ENCODE measurements around the gene RALGPS1.

The RALGPS1 gene

DNA sequence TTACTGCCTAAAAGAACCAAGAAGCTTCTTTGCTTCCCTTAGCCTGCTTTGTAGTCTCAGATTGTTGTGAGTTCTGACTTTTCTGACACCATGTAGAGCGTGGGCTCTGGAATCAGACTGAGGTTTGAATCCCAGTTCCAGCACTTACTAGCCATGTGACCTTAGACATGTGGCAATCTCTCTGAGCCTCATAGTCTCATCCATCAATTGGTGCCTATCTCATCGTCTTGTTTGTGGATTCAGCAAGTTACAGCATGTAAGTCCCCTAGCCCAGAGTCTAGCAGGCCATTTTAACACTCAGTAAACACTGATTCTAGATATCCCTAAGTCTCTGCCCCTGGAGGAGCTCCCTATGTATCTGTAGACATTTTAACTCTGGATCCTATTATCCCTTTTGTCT is 113.1 kb downstream of the RALGPS1 start:
- DNase-seq: no peak

DNA sequence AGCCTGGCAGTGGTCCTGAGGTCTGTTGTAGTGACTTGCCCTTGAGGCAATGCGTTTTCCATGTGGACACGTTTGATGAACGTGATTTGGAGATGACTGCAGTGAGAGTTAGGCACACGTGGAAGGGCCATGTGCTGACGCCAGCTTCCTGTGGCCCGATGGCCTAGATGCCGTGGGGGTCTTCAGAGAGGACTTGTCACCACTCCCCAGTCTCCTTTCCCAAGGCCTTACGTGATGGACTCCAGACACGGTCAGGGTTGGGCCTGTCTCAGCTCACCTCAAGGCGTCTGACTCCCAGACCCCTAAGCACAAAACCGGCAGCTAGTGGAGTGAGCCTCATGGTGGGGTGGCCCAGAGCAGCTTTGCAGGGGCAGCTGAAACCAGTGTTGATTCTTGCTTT is 115.0 kb downstream of the RALGPS1 start:
- DNase-seq: no peak

DNA sequence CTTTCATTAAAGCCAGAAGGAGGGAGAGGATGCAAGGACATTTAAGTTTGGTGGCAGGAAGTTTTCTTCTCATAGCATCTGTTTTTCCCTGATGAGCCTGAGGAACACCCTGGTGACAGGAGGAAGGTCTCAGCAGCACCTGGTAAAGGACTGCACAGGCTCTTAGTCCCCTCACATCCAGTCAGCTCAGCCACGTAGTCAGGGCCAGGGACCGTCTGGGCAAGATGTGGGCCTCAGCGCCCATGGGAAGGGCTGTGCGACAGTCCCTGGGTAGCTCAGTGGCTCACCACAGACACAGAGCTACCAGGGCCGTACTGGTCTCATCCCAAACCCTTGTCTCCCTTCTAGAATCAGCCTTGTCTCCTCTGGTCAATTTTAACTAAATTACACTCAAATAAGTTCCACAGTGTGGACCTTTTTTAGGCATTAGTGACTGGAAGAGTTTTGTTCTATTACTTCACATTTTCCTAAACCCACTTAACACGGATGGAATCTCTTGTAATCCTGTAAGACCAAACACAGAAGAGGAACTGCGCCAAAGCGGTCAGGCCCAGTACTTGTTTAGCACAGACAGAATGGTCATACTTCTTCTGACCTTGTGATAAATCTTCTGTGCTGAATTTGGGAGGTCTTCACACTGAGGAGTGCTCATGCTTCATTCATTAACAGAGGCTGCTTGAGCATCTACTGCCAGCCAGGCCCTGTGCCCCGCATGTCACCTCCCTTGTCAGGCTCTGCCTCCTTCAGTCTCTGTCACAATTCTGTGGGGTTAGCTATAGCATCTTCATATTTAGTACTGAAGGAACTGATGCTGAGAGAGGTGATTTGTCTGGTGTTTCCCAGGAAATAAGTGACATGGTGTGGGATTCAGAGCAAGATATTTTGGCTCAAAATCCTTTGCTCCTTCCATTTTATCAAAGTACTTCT is 116.5 kb downstream of the RALGPS1 start:
- DNase-seq: no peak

DNA sequence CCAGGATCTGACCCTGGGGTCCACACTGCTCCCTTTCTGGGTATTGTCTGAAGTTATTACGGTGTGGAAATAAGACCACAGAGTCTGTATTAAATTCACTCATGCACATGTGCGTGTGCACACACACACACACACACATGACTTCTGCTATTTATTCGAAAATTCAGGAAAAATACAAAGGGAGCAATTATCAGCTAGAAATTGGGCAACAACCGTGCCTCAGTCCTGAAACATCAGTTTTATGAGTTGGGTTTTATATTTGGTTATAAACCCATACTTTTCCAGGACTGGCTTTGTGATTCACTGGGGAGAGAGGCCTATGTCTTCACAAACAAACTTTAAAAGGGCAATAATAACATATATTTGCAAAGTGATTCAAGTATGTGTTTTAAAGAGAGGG is 117.7 kb downstream of the RALGPS1 start:
- no peak for DNase-seq

DNA sequence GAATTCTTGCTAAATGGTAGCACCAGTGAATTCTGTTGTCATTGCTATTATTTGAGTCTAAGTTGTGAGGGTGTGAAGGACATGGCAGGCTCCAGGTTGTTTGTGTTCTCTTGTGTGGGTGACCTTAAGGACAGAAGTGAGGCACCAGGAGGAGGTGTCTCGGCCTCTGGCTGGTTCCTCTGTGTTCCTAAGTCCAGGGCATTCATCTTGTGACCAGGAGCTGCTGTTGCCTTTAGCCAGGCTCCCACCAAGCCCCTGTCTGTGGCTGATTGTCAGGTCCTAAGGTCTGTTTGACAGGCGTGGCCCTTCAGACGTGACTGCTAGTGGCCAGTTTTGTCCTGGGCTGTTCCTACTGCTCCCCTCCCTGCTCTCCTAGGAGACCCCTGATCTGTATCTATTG is 118.5 kb downstream of the RALGPS1 start:
- DNase-seq: no peak

DNA sequence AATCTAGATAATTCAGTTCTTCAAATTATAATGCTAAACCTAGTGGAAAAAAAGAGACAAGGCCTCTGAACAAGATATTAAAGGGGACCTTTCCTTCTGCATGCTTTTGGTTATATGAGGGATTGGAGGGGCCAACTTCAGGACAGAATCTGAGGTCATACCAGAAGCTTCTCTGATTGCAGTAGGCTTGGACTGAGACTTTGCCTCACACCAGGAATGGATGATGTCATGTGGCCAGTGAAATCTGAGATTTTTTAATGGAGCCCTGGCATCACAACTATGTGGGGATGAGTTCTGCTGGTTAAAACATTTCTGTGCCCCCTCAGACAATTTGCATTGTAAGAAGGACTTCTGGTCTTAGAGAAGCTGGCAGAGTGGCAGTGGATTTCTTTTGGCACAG is 119.2 kb downstream of the RALGPS1 start:
- DNase-seq: no peak

DNA sequence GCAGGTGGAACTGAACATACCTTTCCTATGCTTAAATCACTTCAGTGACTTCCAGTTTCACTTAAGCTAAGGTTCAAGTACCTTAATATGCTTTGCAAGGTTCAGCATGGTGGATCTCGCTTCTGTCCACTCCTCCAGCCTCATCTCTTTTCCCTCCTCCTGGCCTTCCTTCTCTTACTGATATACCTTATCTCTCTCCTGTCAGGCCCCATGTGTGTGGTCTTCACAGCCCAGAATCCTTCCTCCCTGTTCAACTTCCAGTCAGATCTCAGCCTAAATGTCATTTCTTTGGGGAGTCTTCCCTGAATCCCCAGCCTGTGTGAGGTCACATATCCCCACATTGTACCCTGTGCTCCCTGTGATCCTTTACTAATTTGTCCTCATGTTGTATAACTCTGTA is 120.1 kb downstream of the RALGPS1 start:
- no peak for DNase-seq

DNA sequence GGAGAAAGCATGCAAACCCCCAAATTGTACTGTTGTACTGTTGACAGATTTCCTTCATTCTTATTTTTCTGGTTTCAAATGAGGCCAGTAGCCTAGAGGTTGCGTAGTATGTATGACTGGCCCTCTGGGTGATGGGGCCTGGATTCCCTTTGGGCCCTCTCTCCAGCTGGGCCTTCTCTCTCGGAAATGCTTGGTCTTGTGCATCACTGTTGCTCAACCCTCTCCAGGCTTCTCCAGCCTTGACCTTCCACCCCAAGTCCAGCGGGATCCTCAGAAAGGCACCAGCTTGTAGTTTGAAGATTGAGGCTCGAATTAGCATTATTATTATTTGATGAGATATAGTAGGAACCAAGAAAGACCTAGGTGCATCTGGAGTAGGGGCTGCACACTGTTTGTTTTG is 120.8 kb downstream of the RALGPS1 start:
- no peak for DNase-seq

DNA sequence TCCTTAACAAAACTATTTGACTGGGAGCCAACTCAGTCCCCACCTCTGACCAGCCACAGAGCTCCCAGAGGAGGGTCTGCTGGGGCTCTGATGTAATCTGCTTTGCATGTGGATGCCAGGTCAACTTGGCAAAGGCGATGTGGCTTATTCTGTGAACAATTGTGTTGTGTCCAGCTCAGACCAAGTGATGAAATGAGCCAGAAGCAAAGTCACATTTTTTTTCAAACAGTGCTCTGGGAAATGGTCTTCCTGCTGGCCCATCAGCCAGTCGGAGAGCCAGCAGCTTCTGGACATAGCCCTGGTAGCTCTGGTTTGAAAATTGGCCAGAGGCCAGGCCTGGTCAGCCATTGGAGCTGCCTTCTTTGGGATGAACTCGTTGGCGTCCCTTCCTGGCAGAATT is 121.4 kb downstream of the RALGPS1 start:
- no peak for DNase-seq

DNA sequence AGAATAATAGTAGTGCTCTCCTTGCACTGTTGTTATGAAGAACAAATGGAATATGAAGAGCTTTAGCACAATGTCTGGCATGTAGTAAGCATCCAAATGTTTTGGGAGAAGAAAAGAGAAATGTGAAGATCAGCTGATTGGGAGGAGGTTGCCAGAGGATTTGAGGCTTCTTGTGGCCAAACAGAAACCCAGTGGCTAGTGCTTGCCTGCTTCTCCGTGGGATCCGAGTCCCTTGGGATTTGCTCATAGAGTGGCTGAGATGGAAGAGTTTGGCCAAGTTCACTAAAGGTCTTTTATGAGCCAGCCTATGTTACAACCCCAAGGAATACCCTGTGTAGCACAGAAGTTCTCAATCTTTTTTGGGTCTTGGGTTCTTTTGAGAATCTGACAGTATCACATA is 121.9 kb downstream of the RALGPS1 start:
- DNase-seq: no peak

DNA sequence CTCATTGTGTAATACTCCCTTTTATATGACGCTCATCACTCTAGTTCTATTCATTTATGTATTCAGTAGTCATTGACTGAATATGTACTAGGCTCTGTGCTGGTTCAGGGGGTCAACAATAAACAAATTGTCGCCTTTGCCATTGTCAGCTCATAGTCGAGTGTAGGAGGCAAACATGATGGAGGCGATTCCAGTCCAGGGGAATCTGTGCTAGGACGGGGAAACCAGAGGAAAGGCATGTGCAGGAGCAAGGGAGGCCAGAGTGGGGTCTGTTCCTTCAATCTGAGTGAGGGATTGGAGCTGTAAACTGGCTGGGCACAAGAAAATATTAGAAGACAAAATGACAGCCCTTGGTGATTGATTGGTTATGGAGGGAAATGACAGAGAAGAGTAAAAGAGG is 123.9 kb downstream of the RALGPS1 start:
- no peak for DNase-seq

DNA sequence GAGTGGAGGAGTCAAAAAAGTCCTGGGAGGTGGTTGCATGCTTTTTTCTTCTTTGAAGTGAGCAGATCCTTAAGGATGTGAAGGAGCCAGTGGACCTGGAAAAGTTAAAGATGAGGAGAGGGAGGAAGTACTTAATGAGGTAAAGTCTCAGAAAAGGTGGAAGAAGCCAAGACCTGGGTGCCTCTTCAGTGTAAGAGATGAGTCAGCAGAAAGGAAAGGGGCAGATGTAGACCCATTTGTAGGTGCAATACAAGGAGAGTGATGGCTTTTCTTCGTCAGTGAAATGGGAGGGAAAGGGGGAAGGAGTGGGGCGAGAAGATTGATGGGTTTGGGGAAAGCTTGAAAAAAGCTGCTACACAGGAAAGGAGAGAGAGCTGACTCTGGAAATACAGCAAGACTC is 124.9 kb downstream of the RALGPS1 start:
- DNase-seq: no peak

DNA sequence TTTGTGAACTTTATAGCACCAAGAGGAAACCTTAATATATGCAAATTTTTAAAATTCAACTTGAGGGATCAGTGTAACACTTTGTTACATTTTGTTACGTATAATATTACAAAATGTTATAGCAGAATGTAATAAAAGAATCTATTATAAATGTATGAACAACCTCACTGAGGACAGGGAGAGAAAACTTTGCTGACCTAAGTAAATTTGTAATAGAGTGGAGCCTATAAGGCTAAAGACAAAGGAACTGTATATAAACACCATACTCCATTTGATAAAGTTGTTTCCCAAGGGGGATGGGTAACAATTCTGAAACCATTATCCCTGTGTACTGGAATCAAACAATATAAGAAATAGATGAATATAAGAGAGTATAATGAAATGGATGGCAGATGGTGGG is 130.6 kb downstream of the RALGPS1 start:
- DNase-seq: no peak

DNA sequence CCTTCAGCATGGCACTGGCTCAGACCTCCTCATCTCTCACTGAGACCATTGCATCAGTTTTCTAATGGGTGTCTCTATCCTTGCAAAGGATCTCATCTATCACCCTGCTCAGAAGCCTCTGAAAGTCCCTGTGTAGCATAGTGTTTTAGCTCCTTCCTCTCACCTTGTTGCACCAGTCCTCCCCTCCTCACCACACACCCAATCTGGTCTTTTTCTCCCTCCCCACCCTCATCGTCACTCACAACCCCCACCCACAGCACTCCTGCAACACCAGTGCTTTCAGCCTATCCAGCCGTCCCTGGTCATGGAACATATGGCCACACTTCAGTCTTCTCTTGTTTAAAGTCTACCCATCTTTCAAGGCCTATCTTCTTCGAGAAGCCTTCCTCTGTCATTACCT is 133.4 kb downstream of the RALGPS1 start:
- no peak for DNase-seq

DNA sequence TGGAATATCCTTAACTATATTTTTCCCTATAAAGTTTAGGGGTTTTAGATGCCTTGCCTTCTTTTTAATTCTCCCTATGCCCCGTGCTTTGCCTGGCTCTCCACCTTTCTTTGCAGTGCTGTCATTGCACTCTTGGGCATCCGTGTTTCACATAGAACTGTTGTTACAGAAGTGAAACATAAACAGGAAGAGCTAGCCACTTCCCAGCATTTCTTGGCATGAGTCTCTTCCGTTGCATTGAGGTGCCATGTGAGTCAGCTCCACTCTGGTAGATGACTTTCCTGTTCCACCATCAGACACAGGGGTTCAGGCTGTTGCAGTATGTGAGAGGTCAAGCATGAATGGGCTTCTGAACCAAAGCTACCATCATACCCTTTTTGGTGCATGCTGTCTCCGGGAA is 134.5 kb downstream of the RALGPS1 start:
- peak; percentile 49 for DNase-seq

DNA sequence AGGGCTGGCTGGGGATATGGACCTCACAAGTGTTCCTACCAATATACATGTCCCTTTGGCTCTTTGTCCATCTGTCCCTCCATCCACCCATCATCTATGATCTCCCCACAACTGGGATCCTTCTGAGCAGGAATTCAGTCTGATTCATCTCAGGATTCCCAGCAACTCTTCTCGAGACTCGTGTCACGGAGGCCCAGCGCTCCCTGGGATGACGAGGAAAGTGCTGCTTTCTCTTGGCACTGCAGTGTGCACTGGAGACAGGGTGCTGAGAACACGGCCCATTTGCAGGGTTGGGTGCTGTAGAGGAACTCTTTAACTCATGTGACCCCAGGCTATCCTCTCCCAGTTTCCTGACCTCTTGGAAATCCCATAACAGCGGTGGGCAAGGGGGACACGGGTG is 135.0 kb downstream of the RALGPS1 start:
- no peak for DNase-seq

DNA sequence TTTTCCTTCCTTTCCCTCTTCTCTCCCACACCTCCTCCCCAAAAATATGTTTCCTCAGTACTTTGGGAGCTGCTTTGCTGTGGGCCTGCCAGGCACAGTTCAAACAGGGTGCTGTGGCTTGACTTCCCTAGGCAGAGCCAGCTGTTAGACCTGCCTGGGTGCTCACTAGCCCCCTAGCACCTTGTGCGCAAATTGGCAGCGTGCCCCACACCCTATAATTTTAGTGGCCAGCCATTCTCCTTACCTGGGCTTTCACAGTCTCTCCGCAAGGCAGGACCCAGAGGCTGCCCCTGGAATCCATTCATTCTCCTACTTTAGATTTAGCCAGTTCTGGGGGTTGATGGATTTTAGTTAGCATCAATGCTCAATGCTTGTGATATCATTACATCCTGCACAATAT is 135.6 kb downstream of the RALGPS1 start:
- DNase-seq: no peak

DNA sequence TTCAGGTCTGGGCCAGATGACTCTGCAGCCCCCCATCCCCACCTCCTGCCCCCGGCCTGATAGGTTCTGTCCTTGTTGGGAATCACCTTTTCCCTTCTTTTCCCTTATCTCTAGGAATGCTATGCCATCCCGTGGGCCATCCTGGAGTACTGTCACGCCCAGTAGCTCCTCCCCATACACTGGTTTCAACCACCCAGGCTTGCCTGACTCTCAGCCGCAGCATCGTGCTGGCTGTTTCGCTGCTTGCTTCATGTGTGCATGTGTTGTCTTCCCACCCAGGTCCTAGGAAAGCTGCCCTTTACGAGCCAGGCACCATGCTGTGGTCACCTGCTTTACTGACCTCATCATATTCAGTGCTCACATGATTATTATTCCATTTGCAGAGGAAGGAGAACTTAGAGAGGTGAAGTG is 136.0 kb downstream of the RALGPS1 start:
- no peak for DNase-seq

DNA sequence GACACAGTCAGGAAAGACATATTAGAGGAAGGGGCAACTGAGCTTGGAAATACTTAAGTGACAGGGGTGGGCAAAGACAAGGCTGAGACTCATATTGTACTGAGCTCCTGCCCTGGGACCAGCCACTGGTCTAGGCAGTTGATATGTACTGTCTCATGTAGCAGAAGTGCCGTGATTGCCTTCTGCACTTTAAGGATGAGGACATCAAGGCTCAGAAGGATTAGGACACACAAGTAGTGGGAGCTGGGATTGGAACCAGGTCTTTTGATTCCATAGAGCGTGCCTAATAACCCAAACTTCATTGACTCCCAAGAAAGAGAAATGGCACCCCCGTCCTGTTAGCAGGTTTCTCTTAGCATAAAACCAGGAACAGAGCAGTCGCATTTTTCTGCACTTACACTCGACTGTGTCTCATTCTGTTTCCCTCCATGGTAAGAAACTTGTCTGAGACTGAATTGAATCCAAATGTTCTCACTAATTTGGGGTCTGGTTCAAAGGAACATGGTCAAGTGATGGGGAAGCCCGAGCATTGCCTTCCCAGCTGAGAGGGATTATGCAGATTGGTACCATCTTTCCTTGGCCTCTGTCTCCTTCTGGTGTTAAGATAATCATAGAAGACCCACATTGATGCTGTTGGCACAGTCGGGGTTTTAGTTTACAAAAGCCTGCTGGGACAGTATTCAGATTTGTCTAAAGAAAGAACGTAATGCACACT is 137.5 kb downstream of the RALGPS1 start:
- no peak for DNase-seq

DNA sequence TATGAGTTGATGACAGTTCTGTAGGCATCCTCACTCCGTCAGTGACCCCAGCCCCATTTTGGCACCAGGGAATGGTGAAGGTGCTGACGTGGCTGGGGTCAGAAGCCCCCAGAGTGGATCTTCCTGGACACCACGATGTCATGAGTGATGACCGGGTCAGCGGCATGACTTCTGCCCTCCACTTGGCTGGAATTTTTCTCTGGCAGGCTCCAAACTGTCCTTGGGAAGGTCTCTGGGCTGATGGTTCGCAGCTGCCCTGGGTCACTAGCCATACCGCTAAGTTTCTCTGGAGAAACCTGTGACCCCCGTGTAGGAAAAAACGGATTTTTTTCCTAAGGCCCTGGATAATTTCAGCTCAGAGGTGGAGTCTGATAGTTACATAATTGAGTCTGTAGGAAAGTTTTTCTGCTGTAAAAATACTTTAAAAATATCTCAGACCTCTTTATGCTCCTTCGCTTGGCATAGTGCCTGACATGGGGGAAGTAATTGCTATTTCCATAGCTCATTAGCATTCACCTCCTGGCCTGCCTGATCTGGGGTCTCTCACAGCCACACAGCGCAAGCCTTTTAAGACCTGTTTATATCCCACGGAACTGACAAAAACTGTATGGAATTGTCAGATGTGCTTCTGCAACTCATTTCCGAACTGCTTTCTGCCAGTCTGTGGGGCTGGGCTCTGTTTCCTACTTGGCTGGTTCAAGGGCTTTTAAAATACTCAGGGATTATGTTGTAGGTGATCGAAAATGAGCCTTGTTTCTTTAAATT is 138.7 kb downstream of the RALGPS1 start:
- no peak for DNase-seq

DNA sequence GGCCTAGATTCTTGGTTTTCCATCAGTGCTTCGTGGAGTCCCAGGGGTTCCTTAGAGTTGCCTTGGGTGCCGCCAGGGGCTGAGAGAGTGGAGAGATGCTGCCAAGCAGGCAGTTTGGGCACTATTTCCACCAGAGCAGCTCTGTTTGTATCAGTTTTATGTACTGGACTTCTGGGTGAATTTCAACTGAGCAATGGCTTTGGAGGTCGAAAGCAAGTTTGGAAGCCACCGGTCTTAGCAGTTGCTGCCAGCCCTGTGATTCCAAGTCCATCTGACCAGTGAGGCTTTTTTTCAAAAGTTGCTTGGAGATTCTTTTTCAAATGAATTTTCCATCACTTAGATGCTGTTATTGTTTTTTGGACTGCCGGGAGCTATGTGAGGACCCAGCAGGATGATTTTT is 139.4 kb downstream of the RALGPS1 start:
- DNase-seq: no peak

DNA sequence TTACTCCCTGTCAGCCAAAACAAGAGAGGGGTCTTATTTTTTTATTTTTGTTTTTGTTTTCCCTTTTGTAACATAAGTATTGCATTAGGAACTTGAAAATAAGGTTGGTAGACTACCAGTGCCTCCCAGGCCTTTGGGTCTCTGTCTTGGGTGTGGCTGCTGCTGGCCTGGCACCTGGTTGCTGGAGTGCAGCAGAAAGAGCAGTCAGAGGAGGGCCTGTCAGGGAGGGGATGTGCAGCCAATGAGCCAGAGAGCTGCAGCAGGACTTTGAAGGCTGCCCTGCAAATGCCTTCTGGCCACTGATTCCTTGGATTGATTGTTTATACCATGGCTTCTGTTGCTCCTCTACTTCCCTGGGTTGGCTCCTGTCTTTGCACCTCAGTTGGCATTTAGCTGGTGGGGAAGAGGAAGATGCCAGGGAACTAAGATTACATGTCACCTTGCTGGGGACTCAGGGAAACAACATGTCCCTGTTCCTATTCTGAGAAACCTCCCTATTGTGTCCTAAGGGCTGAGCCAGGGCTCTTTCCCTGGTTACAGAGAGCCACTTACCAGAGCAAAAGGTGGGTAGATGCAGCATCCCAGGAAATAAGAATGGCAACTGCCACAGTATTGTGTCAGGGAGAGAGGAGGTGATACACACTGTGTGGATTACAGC is 141.3 kb downstream of the RALGPS1 start:
- DNase-seq: no peak

DNA sequence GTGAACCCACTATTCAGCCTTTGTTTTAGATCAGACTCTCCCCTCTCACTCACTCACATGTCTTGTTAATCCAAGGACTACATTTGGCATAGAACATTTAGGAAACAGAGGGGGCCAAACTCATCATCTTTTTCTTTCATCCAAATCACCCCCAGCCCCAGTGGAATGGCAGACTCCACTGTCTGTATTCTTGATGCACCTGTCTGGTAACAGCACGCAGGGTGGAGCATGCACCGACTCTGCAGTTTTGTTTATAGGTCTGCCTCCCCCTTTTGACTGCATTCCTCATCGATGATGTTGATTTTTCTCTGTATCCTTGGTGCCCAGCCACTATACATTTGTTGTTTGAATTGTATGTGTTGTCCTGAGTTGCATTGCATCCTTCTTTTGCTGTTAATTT is 141.9 kb downstream of the RALGPS1 start:
- no peak for DNase-seq

Data from CD4-positive, alpha-beta T cell treated with Interleukin-6 for 4 hours (primary cell).